Tibial artery (tissue), 4 donors: ENCODE measurements around the gene CES2.
A peak's percentile ranks its signal among the peaks of the same experiment; 100 is the strongest.

ENCODE experiments used
- DNase-seq, 2 donors: peaks; one replicate each; pipeline ENCODE4 v3.0.0-alpha.2; 2019
- H3K27ac ChIP-seq, 2 donors: fragments of 200-600 bp; sonication (generic) in 1 of 2; 1 replicate in 1 of 2; 2 replicates in 1 of 2; pipeline ENCODE4 v1.5.1; 2018 to 2019; ENCODE audit warnings: mild to moderate bottlenecking in 1 of 2
- H3K27me3 ChIP-seq, 2 donors: fragments of 200-600 bp; sonication (generic) in 1 of 2; one replicate each; pipeline versions ENCODE4 v1.5.1 to v1.6.0; 2016 to 2019
- H3K36me3 ChIP-seq, 3 donors: fragments of 200-600 bp; sonication (generic) in 2 of 3; one replicate each; pipeline ENCODE4 v1.5.1; 2016 to 2019; ENCODE audit warnings: mild to moderate bottlenecking in 2 of 3
- H3K4me1 ChIP-seq, 4 donors: fragments of 200-600 bp; sonication (generic) in 2 of 4; 1 replicate in 3 of 4; 2 replicates in 1 of 4; pipeline ENCODE4 v1.5.1; 2016 to 2019
- H3K4me3 ChIP-seq, 2 donors: fragments of 200-600 bp; sonication (generic) in 1 of 2; 1 replicate in 1 of 2; 2 replicates in 1 of 2; pipeline ENCODE4 v1.5.1; 2018 to 2019; ENCODE audit warnings: mild to moderate bottlenecking in 2 of 2
- H3K9me3 ChIP-seq, 3 donors: fragments of 200-600 bp; sonication (generic) in 1 of 3; one replicate each; pipeline ENCODE4 v1.5.1; 2016 to 2019
- intact Hi-C: fragments of 100-400 bp; cut with DNase I; formaldehyde crosslinking; loops from one replicate; pipeline ENCODE4 v1.15.0; 2023; ENCODE audit warnings: low total_unique reads
- TF ChIP-seq, protein P1 (sequence below), 2 experiments: fragments of 200-600 bp in 1 of 2; fragments of 450-650 bp in 1 of 2; IDR thresholded peaks; one replicate each; pipeline ENCODE4 v1.5.1; 2017 to 2019; ENCODE audit warnings: antibody characterized with exemption in 2 of 2, mild to moderate bottlenecking in 1 of 2, moderate library complexity in 1 of 2

CES2 gene

DNA sequence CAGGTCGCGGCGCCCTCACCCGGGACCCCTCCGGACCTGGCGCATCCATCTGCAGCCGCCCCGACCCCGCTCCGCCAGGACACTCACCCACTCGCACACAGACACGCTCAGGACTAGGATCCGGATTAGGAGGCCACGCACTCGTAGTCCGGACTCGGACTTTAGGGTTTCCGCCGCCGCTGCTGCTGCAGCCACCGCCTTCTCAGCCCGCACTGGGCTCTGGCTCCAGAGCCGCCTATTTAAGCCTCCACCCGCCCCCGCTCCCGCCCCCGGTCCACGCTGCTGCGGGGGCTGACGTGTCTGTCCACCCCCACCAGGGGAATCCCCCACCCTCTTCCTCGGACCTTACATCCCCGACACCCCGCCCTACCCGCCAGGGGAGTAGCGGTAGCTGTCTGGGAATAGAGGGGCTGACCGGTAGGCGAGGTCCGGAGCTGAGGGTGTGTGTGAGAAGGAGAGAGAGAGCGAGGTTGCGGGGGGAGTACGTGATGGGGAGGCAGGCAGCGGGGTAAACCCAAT is 9.9 kb upstream of the CES2 start, which contains the start of gene RRAD:
Gene RRAD (minus strand): TSS at position 214 of the 519 bp plus-strand sequence. CDS start 356 bp downstream, outside the sequence.
- peak; percentile 76 to 92 for DNase-seq
- H3K4me3 ChIP-seq = peak within 1 kb of the TSS; percentile 82 to 91
- H3K27ac ChIP-seq = peak within 1 kb of the TSS; percentile 97
- intact Hi-C loops = loop anchor here (2.0 kb wide), 1 partner anchor 23 kb away; no protein-coding TSS in a partner anchor
- peaks cover 12 to 20% (median 20%) of the 10 kb centered on the region in 3 donors for H3K36me3 ChIP-seq
- peaks cover 0 to 69% (median 55%) of the 10 kb centered on the region in 4 donors for H3K4me1 ChIP-seq
- H3K27me3 ChIP-seq = no peaks in the 10 kb centered on the region
- no peaks in the 10 kb centered on the region for H3K9me3 ChIP-seq
- TF ChIP-seq, protein P1, sequence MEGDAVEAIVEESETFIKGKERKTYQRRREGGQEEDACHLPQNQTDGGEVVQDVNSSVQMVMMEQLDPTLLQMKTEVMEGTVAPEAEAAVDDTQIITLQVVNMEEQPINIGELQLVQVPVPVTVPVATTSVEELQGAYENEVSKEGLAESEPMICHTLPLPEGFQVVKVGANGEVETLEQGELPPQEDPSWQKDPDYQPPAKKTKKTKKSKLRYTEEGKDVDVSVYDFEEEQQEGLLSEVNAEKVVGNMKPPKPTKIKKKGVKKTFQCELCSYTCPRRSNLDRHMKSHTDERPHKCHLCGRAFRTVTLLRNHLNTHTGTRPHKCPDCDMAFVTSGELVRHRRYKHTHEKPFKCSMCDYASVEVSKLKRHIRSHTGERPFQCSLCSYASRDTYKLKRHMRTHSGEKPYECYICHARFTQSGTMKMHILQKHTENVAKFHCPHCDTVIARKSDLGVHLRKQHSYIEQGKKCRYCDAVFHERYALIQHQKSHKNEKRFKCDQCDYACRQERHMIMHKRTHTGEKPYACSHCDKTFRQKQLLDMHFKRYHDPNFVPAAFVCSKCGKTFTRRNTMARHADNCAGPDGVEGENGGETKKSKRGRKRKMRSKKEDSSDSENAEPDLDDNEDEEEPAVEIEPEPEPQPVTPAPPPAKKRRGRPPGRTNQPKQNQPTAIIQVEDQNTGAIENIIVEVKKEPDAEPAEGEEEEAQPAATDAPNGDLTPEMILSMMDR (IDR thresholded peaks at IDR 0.05) = peak in 1 of 2 experiments; percentile 27

DNA sequence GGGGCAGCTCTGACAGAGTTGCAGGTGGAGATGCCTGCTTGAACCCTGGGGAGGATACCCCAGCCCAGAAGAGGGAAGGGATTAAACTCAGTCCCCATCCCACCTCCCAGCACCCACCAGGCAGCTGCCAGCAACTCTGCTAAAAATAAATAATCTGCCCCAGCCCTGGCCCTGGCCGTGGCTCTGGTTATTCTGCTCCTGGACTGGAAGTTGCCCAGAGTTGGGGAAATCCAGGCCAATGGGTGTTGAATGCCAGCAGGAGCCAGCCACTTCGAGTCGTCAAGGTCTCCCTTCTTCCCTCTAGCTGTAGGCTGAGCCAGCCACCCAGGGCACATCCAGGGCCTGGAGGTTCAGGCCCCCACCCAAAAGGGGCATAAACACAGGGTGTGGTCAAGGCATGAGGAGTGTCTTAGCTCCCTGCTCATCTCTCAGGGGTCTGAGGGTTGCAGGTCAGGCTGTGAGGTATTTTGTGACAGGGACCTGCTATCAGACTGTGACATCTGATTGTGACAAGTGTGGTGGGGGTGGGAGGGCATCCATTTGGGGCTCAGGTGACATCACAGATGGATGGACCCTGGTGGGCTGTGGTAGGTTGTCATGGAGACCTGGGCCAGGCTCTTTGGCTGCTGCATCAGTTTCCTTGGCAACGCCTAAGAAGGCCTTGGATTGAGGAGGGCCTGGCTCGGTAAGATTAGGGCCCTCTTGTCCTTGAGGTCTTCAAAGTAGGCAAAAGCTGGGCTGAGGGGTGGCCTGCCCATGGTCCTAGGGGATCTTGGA is 9.0 kb upstream of the CES2 start:
- Histone ChIP-seq H3K36me3 (peaks cover 16 to 17% (median 17%) of the 10 kb centered on the region in 3 donors), H3K4me1 (peaks cover 0 to 59% (median 49%) of the 10 kb centered on the region in 4 donors), H3K27me3 (no peaks in the 10 kb centered on the region), H3K9me3 (no peaks in the 10 kb centered on the region), H3K27ac (peak overlapping the region; percentile 97), H3K4me3 (peak overlapping the region; percentile 82 to 91)
- intact Hi-C loops = no loop called here
- TF ChIP-seq, protein P1 (IDR thresholded peaks at IDR 0.05) = peak in 1 of 2 experiments; percentile 10
- DNase-seq = peak; percentile 63 to 94

DNA sequence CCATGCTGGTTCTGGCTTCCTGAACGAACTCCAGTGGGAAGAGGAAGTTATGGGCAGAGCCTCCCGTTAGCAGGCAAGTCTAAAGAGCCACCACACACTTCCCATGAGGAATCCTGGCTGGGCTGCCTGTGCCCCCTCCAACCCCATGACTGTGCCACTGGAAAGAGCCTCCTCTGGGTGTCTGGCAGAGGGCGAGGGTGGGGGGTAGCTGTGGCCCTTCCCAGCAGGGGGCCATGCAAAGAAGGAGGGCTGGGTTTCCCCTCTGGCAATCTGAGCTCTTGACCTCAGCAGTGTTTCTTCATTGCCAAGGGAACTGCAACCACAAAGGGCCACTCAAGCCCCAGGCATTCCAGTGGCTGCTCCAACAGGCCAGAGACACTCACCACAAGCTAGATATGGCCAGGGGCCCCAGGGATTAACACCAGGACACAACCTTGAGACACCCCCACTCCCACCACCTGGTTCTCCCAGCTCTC is 8.3 kb upstream of the CES2 start:
- intact Hi-C loops = no loop called here
- DNase-seq = no peak
- Histone ChIP-seq H3K4me3 (no peak overlapping the region), H3K36me3 (peaks cover 10 to 17% (median 10%) of the 10 kb centered on the region in 3 donors), H3K27me3 (no peaks in the 10 kb centered on the region), H3K27ac (peak overlapping the region; percentile 97), H3K9me3 (no peaks in the 10 kb centered on the region), H3K4me1 (peaks cover 0 to 54% (median 43%) of the 10 kb centered on the region in 4 donors)
- TF ChIP-seq, protein P1 (IDR thresholded peaks at IDR 0.05) = no peak

DNA sequence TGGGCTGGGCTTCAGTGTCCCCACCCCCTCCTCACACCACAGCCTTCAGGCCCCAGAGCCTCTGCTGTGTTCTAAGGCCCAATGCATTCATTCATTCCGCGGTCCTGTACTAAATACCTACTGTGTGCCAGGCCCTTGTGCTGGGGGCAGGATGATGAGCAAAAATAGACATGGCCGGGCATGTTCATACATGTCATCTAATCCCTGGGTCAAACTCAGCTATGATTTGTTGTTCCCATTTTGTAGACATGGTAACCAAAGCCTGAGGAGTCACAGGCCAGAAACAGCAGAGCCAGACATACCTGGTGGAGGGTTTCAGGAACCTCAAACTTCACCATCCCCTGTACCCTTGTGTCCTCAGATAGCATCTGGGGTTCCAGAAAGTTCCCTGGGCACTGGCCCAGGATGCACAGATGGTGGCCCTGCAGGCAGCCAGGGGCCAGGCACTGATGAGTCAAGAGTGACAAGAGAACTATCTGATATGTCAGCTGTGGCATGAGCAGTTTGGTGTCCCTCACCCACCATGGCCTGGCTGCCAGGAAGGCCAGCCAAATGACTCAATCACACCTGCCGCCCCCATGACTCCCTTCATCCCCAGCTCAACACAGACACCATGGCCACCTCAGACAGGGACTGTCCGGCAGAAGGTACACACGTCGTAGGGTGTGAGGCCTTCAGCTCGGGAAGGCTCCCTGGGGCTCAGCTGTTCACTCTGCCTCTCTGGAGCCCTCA is 7.2 kb upstream of the CES2 start:
- intact Hi-C loops = no loop called here
- TF ChIP-seq, protein P1 (IDR thresholded peaks at IDR 0.05) = no peak
- H3K27me3 ChIP-seq = no peaks in the 10 kb centered on the region
- H3K4me3 ChIP-seq = no peak overlapping the region
- no peak for DNase-seq
- H3K27ac ChIP-seq = peak overlapping the region; percentile 97
- no peaks in the 10 kb centered on the region for H3K9me3 ChIP-seq
- peaks cover 0 to 54% (median 41%) of the 10 kb centered on the region in 4 donors for H3K4me1 ChIP-seq
- H3K36me3 ChIP-seq = peaks cover 0 to 23% (median 6%) of the 10 kb centered on the region in 3 donors

DNA sequence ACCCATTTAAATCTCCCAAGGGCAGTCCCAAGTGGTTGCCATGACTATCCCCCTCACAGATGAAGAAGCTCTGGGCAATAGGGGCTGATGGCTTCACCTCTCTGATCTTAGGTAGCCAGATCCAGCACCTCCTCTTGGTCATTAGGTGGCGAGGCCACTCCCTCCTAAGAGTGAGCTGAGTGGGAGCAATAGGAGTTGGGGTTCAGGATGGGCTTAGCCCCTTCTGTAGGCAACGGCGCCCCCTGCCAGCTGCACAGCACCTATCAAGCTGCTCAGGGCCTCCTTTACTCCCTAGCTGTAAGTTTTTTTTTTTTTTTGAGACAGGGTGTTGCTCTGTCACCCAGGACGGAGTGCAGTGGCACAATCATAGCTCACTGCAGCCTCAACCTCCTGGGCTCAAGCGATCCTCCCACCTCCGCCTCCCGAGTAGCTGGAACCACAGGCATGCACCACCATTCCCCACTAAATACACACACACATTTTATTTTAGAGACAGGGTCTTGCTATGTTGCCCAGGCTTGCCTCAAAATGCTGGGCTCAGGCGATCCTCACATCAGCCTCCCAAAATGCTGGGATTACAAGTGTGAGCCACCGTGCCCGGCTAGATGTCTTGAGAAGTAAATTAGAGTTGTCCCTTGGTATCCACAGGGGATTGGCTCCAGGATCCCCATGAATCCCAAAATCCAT is 6.5 kb upstream of the CES2 start:
- peaks cover 4 to 57% (median 43%) of the 10 kb centered on the region in 4 donors for H3K4me1 ChIP-seq

More for the DNA sequence above, 6.5 kb upstream of the CES2 start:
- no peaks in the 10 kb centered on the region for H3K27me3 ChIP-seq
- intact Hi-C loops = no loop called here
- H3K27ac ChIP-seq = peak overlapping the region; percentile 97
- no peak for DNase-seq
- peaks cover 0 to 23% (median 3%) of the 10 kb centered on the region in 3 donors for H3K36me3 ChIP-seq
- no peaks in the 10 kb centered on the region for H3K9me3 ChIP-seq
- no peak overlapping the region for H3K4me3 ChIP-seq
- TF ChIP-seq, protein P1 (IDR thresholded peaks at IDR 0.05) = peak in 1 of 2 experiments; percentile 16
